NCI-H774 (cell line): ENCODE measurements around the gene C3orf18.

Source experiments
- DNase-seq: peaks from one replicate; lab custom pipeline; 2025; lab: John Stamatoyannopoulos, UW

C3orf18 gene

GRCh38 chr3:50551054-50551659, 16.4 kb downstream of the C3orf18 start:
- DNase-seq: no peak

- DNase-seq: no peak
These were observed 17.3 kb downstream of the C3orf18 start for GRCh38 chr3:50550079-50550736.

GRCh38 chr3:50549226-50549625, 18.3 kb downstream of the C3orf18 start:
- DNase-seq: no peak

GRCh38 chr3:50545781-50546180, 21.8 kb downstream of the C3orf18 start:
- DNase-seq: no peak

GRCh38 chr3:50542177-50543034, 25.1 kb downstream of the C3orf18 start:
- DNase-seq: no peak

GRCh38 chr3:50539356-50540286, 27.9 kb downstream of the C3orf18 start:
- DNase-seq: no peak

GRCh38 chr3:50537421-50538129, 30.0 kb downstream of the C3orf18 start:
- DNase-seq: no peak

- no peak for DNase-seq
These were observed 30.9 kb downstream of the C3orf18 start for GRCh38 chr3:50536471-50537180.

GRCh38 chr3:50534681-50535330, 32.7 kb downstream of the C3orf18 start:
- no peak for DNase-seq

- no peak for DNase-seq
These were observed 33.6 kb downstream of the C3orf18 start for GRCh38 chr3:50533807-50534461.

GRCh38 chr3:50533316-50533715, 34.2 kb downstream of the C3orf18 start:
- DNase-seq: no peak

GRCh38 chr3:50532062-50532705, 35.4 kb downstream of the C3orf18 start:
- no peak for DNase-seq

GRCh38 chr3:50531201-50531600, 36.3 kb downstream of the C3orf18 start:
- DNase-seq: no peak

- DNase-seq: no peak
These were observed 37.3 kb downstream of the C3orf18 start for GRCh38 chr3:50530001-50530970.

GRCh38 chr3:50525987-50526386, 41.6 kb downstream of the C3orf18 start:
- no peak for DNase-seq

GRCh38 chr3:50525191-50525910, 42.2 kb downstream of the C3orf18 start:
- DNase-seq: no peak

GRCh38 chr3:50524746-50525145, 42.8 kb downstream of the C3orf18 start:
- DNase-seq: no peak
